MM.1S (cell line): ENCODE results near the gene RASAL2.

Experiments
- DNase-seq: peaks from one replicate; pipeline ENCODE4 v3.0.0-alpha.2; 2015
- H2AFZ ChIP-seq: fragments of 300-600 bp; sonication (generic); 2 replicates; pipeline ENCODE4 v1.6.0; 2016; ENCODE audit warnings: antibody characterized with exemption, low read length
- H3F3A ChIP-seq: fragments of 300-600 bp; sonication (generic); 2 replicates; pipeline ENCODE4 v1.6.1; 2016; ENCODE audit warnings: mild to moderate bottlenecking, antibody characterized with exemption, low read length, moderate library complexity, mixed read lengths; ENCODE audit not compliant: insufficient read depth
- H3K27ac ChIP-seq: fragments of 300-600 bp; sonication (generic); 2 replicates; pipeline ENCODE4 v1.5.1; 2016; ENCODE audit warnings: mild to moderate bottlenecking, low read length
- H3K27me3 ChIP-seq: fragments of 300-600 bp; sonication (generic); replicated peaks from 2 replicates; pipeline ENCODE4 v1.6.0; 2016; ENCODE audit warnings: low read length; ENCODE audit not compliant: insufficient read depth
- H3K36me3 ChIP-seq: fragments of 300-600 bp; sonication (generic); replicated peaks from 2 replicates; pipeline ENCODE4 v1.6.1; 2016; ENCODE audit warnings: mild to moderate bottlenecking, low read length, mixed read lengths; ENCODE audit not compliant: insufficient read depth
- H3K4me1 ChIP-seq: fragments of 300-600 bp; sonication (generic); 2 replicates; pipeline ENCODE4 v1.6.1; 2016; ENCODE audit warnings: low read length, mixed read lengths
- H3K4me2 ChIP-seq: fragments of 300-600 bp; sonication (generic); 2 replicates; pipeline ENCODE4 v1.6.0; 2016; ENCODE audit warnings: low read depth, low read length
- H3K4me3 ChIP-seq: fragments of 300-600 bp; sonication (generic); 2 replicates; pipeline ENCODE4 v1.5.1; 2016; ENCODE audit warnings: low read length, mixed read lengths
- H3K79me2 ChIP-seq: fragments of 300-600 bp; sonication (generic); 2 replicates; pipeline ENCODE4 v1.6.1; 2016; ENCODE audit warnings: mixed run types, low read length, mixed read lengths
- H3K9ac ChIP-seq: fragments of 300-600 bp; sonication (generic); 2 replicates; pipeline ENCODE4 v1.6.1; 2016; ENCODE audit warnings: low read length, mixed read lengths
- H3K9me2 ChIP-seq: fragments of 300-600 bp; sonication (generic); replicated peaks from 2 replicates; pipeline ENCODE4 v1.6.1; 2016; ENCODE audit warnings: mild to moderate bottlenecking, low read length, mixed read lengths; ENCODE audit not compliant: insufficient read depth
- H3K9me3 ChIP-seq: fragments of 300-600 bp; sonication (generic); replicated peaks from 2 replicates; pipeline ENCODE4 v1.6.1; 2016; ENCODE audit warnings: mild to moderate bottlenecking, low read length, mixed read lengths; ENCODE audit not compliant: insufficient read depth
- H4K20me1 ChIP-seq: fragments of 300-600 bp; sonication (generic); 2 replicates; pipeline ENCODE4 v1.6.1; 2016; ENCODE audit warnings: mild to moderate bottlenecking, low read length, moderate library complexity, mixed read lengths; ENCODE audit not compliant: insufficient read depth
- EZH2 ChIP-seq: fragments of 300-600 bp; sonication (generic); optimal IDR thresholded peaks from 2 replicates; pipeline ENCODE3; 2017; ENCODE audit warnings: low read depth, mild to moderate bottlenecking, antibody characterized with exemption, low read length, mixed read lengths
- EZH2phosphoT487 ChIP-seq: fragments of 300-600 bp; sonication (generic); IDR thresholded peaks from 2 replicates; pipeline ENCODE4 v1.6.1; 2018; ENCODE audit warnings: antibody characterized with exemption, low read length
- TF ChIP-seq, protein P1 (sequence below): fragments of 300-600 bp; sonication (generic); IDR thresholded peaks from 2 replicates; pipeline ENCODE4 v1.5.1; 2016; ENCODE audit warnings: antibody characterized with exemption, low read length, mixed read lengths

The RASAL2 gene

DNA sequence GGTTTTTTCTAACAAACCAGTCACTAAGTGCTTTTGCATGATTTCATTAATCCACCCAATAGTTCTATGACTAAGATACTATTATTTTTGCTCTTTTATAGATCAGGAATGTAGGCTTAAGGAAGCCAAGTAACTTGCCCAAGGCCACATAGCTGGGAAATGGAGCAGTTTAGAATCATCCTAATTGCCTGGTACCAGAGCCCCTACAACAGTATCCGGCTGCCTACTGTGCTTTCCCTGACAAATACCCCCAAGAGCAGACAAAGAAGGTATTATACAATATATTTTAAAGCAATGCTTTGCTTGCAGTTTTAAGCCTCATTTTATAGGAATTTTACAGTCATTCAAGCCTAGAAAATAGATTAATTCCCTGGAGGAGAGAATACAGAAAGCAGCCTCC, 45.5 kb upstream of the RASAL2 start:
- H3K36me3 ChIP-seq = no peaks in the 10 kb centered on the region
- H3K9me2 ChIP-seq = no peaks in the 10 kb centered on the region
- no peak overlapping the region for H3K4me2 ChIP-seq
- no peaks in the 10 kb centered on the region for H3K9me3 ChIP-seq
- no peaks in the 10 kb centered on the region for H3K79me2 ChIP-seq
- H2AFZ ChIP-seq = no peak overlapping the region
- H4K20me1 ChIP-seq = no peaks in the 10 kb centered on the region
- TF ChIP-seq EZH2phosphoT487 = no peak
- no peak for TF ChIP-seq EZH2
- TF ChIP-seq, protein P1, sequence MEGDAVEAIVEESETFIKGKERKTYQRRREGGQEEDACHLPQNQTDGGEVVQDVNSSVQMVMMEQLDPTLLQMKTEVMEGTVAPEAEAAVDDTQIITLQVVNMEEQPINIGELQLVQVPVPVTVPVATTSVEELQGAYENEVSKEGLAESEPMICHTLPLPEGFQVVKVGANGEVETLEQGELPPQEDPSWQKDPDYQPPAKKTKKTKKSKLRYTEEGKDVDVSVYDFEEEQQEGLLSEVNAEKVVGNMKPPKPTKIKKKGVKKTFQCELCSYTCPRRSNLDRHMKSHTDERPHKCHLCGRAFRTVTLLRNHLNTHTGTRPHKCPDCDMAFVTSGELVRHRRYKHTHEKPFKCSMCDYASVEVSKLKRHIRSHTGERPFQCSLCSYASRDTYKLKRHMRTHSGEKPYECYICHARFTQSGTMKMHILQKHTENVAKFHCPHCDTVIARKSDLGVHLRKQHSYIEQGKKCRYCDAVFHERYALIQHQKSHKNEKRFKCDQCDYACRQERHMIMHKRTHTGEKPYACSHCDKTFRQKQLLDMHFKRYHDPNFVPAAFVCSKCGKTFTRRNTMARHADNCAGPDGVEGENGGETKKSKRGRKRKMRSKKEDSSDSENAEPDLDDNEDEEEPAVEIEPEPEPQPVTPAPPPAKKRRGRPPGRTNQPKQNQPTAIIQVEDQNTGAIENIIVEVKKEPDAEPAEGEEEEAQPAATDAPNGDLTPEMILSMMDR = no peak
- H3K4me3 ChIP-seq = no peak overlapping the region
- DNase-seq = no peak
- no peak overlapping the region for H3K9ac ChIP-seq
- no peaks in the 10 kb centered on the region for H3K27me3 ChIP-seq
- no peak overlapping the region for H3K27ac ChIP-seq
- no peaks in the 10 kb centered on the region for H3F3A ChIP-seq
- H3K4me1 ChIP-seq = no peaks in the 10 kb centered on the region

DNA sequence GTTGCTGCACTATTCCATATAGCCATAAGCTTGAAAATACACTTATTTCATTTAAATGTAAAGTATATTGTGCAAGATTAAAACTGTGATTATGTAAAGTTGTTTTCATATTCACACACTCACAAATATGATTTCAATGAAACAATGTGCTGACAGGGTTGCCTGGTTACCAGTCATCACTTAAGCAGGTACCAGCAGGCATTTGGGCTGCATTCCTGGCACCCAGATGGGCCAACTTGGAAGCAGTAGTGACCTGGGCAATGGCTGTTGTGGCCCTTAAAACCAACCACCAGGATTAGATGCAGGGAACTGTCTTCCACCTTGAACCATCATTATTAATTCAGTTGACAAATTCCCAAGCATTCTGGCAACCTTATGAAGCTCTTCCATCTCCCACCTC, 45.0 kb upstream of the RASAL2 start:
- Histone ChIP-seq H3K27ac (no peak overlapping the region), H4K20me1 (no peaks in the 10 kb centered on the region), H3K4me1 (no peaks in the 10 kb centered on the region), H3K4me3 (no peak overlapping the region), H3K9ac (no peak overlapping the region), H3K9me3 (no peaks in the 10 kb centered on the region), H3K79me2 (no peaks in the 10 kb centered on the region), H2AFZ (no peak overlapping the region), H3K36me3 (no peaks in the 10 kb centered on the region), H3F3A (no peaks in the 10 kb centered on the region), H3K9me2 (no peaks in the 10 kb centered on the region), H3K27me3 (no peaks in the 10 kb centered on the region), H3K4me2 (no peak overlapping the region)
- DNase-seq = no peak
- TF ChIP-seq EZH2 (no peak), EZH2phosphoT487 (no peak)
- TF ChIP-seq, protein P1 = no peak

- Histone ChIP-seq H3K27me3 (no peaks in the 10 kb centered on the region), H3K27ac (no peak overlapping the region)
- DNase-seq = no peak
Measured at GRCh38 chr1:178050084-178050483, 43.8 kb upstream of the RASAL2 start.

More at GRCh38 chr1:178050084-178050483, 43.8 kb upstream of the RASAL2 start:
- no peaks in the 10 kb centered on the region for H3K4me1 ChIP-seq
- H3K4me3 ChIP-seq = no peak overlapping the region
- H3K4me2 ChIP-seq = no peak overlapping the region
- H3K79me2 ChIP-seq = no peaks in the 10 kb centered on the region
- TF ChIP-seq EZH2phosphoT487 = no peak
- TF ChIP-seq EZH2 = no peak
- TF ChIP-seq, protein P1 = no peak
- no peaks in the 10 kb centered on the region for H4K20me1 ChIP-seq
- no peak overlapping the region for H2AFZ ChIP-seq
- no peaks in the 10 kb centered on the region for H3K9me3 ChIP-seq
- H3K9me2 ChIP-seq = no peaks in the 10 kb centered on the region
- no peak overlapping the region for H3K9ac ChIP-seq
- H3F3A ChIP-seq = no peaks in the 10 kb centered on the region
- no peaks in the 10 kb centered on the region for H3K36me3 ChIP-seq
